Measurements from ENCODE around the gene VPS39.

The VPS39 gene

GRCh38 chr15:42199126-42199525, 9.0 kb downstream of the VPS39 start:
- no peak for DNase-seq

GRCh38 chr15:42198516-42198915, 9.6 kb downstream of the VPS39 start:
- DNase-seq: no peak

GRCh38 chr15:42194513-42194912, 13.6 kb downstream of the VPS39 start:
- DNase-seq: no peak

- no peak for DNase-seq
Measured at GRCh38 chr15:42193383-42193782, 14.7 kb downstream of the VPS39 start.

GRCh38 chr15:42191610-42192346, 16.3 kb downstream of the VPS39 start:
- DNase-seq: no peak

GRCh38 chr15:42190370-42190769, 17.7 kb downstream of the VPS39 start:
- no peak for DNase-seq

GRCh38 chr15:42185801-42186200, 22.3 kb downstream of the VPS39 start:
- no peak for DNase-seq

- no peak for DNase-seq
Measured at GRCh38 chr15:42184736-42185135, 23.4 kb downstream of the VPS39 start.

- DNase-seq: no peak
Measured at GRCh38 chr15:42184296-42184695, 23.8 kb downstream of the VPS39 start.

GRCh38 chr15:42182961-42183360, 25.1 kb downstream of the VPS39 start:
- no peak for DNase-seq

GRCh38 chr15:42182328-42182886, 25.7 kb downstream of the VPS39 start:
- DNase-seq: no peak

GRCh38 chr15:42178056-42178455, 30.0 kb downstream of the VPS39 start:
- no peak for DNase-seq

GRCh38 chr15:42175671-42176070, 32.4 kb downstream of the VPS39 start:
- no peak for DNase-seq

GRCh38 chr15:42172475-42172874, 35.6 kb downstream of the VPS39 start:
- DNase-seq: no peak

- DNase-seq: no peak
Measured at GRCh38 chr15:42171795-42172194, 36.3 kb downstream of the VPS39 start.

GRCh38 chr15:42171122-42171521, 37.0 kb downstream of the VPS39 start:
- no peak for DNase-seq

GRCh38 chr15:42166225-42166940, 41.7 kb downstream of the VPS39 start:
- DNase-seq: no peak

GRCh38 chr15:42165106-42165505, 43.0 kb downstream of the VPS39 start:
- DNase-seq: no peak

- DNase-seq: no peak
Measured at GRCh38 chr15:42163947-42164550, 44.1 kb downstream of the VPS39 start.

GRCh38 chr15:42163291-42163690, 44.8 kb downstream of the VPS39 start:
- DNase-seq: no peak

- no peak for DNase-seq
Measured at GRCh38 chr15:42160136-42160535, 48.0 kb downstream of the VPS39 start.

GRCh38 chr15:42159381-42160015, 48.6 kb downstream of the VPS39 start:
- DNase-seq: no peak

GRCh38 chr15:42158941-42159340, 49.2 kb downstream of the VPS39 start:
- no peak for DNase-seq

Data from activated CD8-positive, alpha-beta memory T cell treated with anti-CD3 and anti-CD28 coated beads, Interleukin-2, amount 50 U/mL, for 4 hours (primary cell).